H1 (cell line): ENCODE results near the gene STAT3. TPM values are rescaled to one million over a fixed set of nuclear protein-coding genes. Genes with fewer than 3 reads are reported as not detected.

Experiments
- TAF1 ChIP-seq: IDR thresholded peaks from 2 replicates; pipeline ENCODE4 v1.6.1; 2011; ENCODE audit warnings: mild to moderate bottlenecking, low read depth, low read length
- polyA plus RNA-seq, 7 experiments: library from polyadenylated mRNA; depleted of rRNA in 3 of 7; stranded (reverse) in 5 of 7; unstranded in 2 of 7; fragments of >200 nt in 5 of 7; fragments of 200-250 nt in 2 of 7; gene quantifications; 1 replicate in 5 of 7; 2 replicates in 1 of 7; 4 replicates in 1 of 7; pipeline versions ENCODE4 v1.2.1 to v1.2.3, GENCODE V29; 2011 to 2013; ENCODE audit warnings: missing spikeins in 2 of 7, mixed read lengths in 2 of 7
- total RNA-seq: library from RNA; stranded (reverse); fragmentation: NEBNext Ultra II Directional; extraction: Animal tissue kit (Norgen Biotek cat#: 25700); gene quantifications from 2 replicates; pipeline ENCODE4 v1.2.1, GENCODE V29; 2021
- TF ChIP-seq, protein P1 (sequence below): fragments of 300-600 bp; sonication (generic); IDR thresholded peaks from 2 replicates; pipeline ENCODE4 v1.7.1; 2012; ENCODE audit warnings: low read length, moderate library complexity, mild to moderate bottlenecking, inconsistent platforms; ENCODE audit not compliant: insufficient replicate concordance

Gene STAT3
- total and polyA plus RNA-seq, 2 of the 8 experiments (the other 6 are each of a cell fraction or from before 2014, with no cell fraction given): 38.4 to 94.1 TPM

DNA sequence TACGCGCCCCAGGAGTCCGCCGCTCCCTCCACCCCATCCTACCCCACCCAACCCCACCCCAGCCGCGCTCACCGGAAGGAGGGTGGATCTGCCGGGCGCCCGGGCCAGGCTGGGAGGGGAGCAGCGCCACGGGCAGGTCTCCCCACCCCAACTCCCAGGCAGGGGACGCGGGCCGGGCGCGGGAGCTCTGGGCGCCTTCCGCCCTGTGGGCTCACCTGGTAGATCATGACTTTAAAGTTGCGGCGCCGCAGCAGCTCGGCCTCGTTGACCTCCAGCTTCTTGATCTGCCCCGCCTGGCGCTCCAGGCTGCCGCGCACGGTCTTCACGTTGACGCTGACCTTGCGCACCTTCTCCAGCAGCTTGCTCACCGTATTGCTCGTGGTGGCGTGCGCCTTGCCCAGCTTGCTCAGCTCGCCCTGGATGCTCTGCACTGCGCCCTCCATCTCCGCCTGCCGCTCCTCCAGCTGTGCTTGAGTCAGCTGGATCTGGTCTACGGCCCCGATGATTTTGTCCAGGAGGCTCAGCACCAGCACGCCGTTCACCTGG, 34.2 kb upstream of the STAT3 start (continued):
- TF ChIP-seq, protein P1, sequence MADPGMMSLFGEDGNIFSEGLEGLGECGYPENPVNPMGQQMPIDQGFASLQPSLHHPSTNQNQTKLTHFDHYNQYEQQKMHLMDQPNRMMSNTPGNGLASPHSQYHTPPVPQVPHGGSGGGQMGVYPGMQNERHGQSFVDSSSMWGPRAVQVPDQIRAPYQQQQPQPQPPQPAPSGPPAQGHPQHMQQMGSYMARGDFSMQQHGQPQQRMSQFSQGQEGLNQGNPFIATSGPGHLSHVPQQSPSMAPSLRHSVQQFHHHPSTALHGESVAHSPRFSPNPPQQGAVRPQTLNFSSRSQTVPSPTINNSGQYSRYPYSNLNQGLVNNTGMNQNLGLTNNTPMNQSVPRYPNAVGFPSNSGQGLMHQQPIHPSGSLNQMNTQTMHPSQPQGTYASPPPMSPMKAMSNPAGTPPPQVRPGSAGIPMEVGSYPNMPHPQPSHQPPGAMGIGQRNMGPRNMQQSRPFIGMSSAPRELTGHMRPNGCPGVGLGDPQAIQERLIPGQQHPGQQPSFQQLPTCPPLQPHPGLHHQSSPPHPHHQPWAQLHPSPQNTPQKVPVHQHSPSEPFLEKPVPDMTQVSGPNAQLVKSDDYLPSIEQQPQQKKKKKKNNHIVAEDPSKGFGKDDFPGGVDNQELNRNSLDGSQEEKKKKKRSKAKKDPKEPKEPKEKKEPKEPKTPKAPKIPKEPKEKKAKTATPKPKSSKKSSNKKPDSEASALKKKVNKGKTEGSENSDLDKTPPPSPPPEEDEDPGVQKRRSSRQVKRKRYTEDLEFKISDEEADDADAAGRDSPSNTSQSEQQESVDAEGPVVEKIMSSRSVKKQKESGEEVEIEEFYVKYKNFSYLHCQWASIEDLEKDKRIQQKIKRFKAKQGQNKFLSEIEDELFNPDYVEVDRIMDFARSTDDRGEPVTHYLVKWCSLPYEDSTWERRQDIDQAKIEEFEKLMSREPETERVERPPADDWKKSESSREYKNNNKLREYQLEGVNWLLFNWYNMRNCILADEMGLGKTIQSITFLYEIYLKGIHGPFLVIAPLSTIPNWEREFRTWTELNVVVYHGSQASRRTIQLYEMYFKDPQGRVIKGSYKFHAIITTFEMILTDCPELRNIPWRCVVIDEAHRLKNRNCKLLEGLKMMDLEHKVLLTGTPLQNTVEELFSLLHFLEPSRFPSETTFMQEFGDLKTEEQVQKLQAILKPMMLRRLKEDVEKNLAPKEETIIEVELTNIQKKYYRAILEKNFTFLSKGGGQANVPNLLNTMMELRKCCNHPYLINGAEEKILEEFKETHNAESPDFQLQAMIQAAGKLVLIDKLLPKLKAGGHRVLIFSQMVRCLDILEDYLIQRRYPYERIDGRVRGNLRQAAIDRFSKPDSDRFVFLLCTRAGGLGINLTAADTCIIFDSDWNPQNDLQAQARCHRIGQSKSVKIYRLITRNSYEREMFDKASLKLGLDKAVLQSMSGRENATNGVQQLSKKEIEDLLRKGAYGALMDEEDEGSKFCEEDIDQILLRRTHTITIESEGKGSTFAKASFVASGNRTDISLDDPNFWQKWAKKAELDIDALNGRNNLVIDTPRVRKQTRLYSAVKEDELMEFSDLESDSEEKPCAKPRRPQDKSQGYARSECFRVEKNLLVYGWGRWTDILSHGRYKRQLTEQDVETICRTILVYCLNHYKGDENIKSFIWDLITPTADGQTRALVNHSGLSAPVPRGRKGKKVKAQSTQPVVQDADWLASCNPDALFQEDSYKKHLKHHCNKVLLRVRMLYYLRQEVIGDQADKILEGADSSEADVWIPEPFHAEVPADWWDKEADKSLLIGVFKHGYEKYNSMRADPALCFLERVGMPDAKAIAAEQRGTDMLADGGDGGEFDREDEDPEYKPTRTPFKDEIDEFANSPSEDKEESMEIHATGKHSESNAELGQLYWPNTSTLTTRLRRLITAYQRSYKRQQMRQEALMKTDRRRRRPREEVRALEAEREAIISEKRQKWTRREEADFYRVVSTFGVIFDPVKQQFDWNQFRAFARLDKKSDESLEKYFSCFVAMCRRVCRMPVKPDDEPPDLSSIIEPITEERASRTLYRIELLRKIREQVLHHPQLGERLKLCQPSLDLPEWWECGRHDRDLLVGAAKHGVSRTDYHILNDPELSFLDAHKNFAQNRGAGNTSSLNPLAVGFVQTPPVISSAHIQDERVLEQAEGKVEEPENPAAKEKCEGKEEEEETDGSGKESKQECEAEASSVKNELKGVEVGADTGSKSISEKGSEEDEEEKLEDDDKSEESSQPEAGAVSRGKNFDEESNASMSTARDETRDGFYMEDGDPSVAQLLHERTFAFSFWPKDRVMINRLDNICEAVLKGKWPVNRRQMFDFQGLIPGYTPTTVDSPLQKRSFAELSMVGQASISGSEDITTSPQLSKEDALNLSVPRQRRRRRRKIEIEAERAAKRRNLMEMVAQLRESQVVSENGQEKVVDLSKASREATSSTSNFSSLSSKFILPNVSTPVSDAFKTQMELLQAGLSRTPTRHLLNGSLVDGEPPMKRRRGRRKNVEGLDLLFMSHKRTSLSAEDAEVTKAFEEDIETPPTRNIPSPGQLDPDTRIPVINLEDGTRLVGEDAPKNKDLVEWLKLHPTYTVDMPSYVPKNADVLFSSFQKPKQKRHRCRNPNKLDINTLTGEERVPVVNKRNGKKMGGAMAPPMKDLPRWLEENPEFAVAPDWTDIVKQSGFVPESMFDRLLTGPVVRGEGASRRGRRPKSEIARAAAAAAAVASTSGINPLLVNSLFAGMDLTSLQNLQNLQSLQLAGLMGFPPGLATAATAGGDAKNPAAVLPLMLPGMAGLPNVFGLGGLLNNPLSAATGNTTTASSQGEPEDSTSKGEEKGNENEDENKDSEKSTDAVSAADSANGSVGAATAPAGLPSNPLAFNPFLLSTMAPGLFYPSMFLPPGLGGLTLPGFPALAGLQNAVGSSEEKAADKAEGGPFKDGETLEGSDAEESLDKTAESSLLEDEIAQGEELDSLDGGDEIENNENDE: no peak
- TF ChIP-seq TAF1: no peak
